NCI-H1092 (cell line): ENCODE results near the gene ARHGAP22.

Source experiments
- DNase-seq: peaks from one replicate; lab custom pipeline; 2025; lab: John Stamatoyannopoulos, UW

The ARHGAP22 gene

DNA sequence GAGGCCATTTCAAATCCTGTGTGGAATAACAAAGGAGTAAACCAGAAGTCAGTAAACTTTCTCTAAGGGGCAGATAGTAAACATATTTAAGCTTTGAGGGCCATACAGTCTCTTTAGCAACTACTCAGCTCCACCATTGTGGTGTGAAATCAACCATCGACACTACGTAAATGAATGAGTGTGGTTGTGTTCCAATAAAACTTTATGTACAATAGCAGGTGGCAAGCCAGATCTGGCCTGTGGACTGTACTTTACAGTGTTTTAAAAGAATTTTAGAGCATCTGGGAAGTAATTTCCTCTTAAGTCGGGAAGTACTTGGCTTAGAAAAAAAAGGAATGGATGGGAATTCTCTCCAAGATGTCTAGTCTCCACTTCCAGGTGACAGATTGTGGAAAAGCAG, 71.3 kb downstream of the ARHGAP22 start:
- DNase-seq, result no peak

GRCh38 chr10:48531486-48531885, 73.4 kb downstream of the ARHGAP22 start:
- DNase-seq, result no peak

- DNase-seq, result no peak
Measured at GRCh38 chr10:48529331-48529730, 75.5 kb downstream of the ARHGAP22 start.

DNA sequence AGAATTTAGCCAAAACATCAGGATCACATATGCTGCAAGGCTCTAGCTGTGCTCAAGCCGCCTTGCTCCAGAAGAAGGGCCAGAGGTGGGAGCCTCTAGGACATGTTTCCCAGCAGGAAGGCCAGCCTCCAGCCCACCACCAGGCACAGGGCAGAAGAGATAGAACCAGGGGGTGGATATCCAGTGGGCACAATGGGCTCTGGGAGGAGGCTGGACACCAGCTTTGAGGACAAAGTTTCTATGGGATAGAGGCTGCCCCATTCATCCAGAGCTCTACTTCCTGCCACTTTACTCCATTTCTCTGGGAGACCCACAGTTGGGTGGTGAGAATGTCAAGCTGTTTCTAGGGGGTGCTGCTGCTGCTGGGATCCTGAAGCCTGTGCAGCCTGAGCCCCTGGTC, 77.1 kb downstream of the ARHGAP22 start:
- no peak for DNase-seq

- no peak for DNase-seq
Measured at GRCh38 chr10:48526846-48527505, 77.9 kb downstream of the ARHGAP22 start.

GRCh38 chr10:48526011-48526821, 78.7 kb downstream of the ARHGAP22 start:
- no peak for DNase-seq

- DNase-seq, result no peak
Measured at GRCh38 chr10:48525113-48525512, 79.8 kb downstream of the ARHGAP22 start.

DNA sequence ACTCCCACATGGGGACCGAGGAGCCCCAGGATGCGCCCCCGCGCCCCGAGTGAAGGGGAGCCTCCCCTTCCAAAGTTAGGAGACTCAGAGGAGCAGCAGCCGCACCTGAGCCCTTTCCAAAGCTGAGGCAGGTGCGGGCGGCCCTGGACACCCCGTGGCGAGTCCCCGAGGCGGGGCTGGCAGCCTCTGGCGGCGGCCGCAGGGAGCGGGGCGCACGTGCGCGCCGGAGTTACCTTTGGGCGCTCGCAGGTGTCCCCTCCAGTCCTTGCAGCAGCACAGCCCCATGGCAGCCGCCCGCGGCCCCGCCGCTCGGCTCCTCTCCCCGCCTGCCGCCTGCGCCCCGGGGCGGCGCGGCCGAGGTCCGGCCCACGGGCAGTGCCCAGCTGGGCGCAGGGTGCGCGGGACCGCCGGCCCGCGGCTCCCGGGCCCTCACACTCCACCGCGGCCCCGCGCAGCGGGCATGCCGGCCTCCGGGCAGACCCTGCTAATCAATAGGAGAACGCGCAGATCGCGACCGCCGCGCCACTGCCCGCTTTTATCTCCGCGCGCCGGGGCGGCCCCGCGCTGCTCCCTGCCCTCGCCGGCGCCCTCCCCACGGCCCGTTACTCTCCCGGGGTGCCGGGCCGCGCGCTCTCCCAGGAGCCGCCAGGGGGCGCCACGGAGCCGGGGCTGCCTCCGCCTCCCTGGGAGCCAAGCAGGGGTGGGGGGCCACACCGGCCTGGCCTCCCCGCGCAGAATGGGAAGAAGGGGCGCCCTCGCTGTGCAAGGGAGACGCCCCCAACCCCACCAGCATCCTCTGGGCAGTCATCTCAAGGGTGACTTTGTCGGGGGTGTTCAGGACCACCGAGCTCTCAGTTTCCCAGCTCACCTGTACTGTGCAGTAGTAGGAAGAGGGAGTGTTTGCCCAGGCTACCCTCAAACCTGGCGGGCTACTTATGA, 80.8 kb downstream of the ARHGAP22 start:
- DNase-seq, result no peak

DNA sequence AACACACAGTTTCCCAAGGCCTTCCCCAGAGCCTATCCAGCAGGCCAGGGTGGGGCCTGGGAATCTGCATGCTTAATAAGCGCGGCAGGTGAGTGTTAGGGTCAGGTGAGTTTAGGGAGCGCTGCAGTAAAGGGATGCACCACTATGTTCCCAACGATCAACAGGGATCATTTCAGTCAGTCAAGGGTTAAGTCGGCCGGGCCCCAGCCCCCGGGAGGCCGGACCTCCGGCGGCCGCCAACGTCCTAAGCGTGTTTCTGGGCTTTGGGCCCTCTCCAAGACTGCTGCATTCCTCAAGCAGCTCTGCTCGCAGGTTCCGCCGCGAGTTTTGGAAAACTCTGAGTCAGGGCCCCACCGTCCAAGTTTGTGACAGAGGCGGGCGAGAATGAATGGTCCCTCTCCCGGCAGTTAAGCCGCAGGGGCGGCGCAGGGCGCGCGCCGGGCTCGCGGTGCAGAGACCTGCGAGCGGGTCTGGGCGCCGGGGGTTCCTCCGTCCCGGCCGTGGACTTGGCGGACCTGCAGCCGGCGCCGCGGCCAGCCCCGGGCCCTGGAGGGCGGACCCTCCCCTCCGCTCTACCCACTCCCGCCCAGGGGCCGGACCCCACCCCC, 81.6 kb downstream of the ARHGAP22 start:
- no peak for DNase-seq

- no peak for DNase-seq
Measured at GRCh38 chr10:48522011-48522765, 82.7 kb downstream of the ARHGAP22 start.

GRCh38 chr10:48520594-48520993, 84.3 kb downstream of the ARHGAP22 start:
- no peak for DNase-seq

- no peak for DNase-seq
Measured at GRCh38 chr10:48520184-48520506, 84.7 kb downstream of the ARHGAP22 start.

DNA sequence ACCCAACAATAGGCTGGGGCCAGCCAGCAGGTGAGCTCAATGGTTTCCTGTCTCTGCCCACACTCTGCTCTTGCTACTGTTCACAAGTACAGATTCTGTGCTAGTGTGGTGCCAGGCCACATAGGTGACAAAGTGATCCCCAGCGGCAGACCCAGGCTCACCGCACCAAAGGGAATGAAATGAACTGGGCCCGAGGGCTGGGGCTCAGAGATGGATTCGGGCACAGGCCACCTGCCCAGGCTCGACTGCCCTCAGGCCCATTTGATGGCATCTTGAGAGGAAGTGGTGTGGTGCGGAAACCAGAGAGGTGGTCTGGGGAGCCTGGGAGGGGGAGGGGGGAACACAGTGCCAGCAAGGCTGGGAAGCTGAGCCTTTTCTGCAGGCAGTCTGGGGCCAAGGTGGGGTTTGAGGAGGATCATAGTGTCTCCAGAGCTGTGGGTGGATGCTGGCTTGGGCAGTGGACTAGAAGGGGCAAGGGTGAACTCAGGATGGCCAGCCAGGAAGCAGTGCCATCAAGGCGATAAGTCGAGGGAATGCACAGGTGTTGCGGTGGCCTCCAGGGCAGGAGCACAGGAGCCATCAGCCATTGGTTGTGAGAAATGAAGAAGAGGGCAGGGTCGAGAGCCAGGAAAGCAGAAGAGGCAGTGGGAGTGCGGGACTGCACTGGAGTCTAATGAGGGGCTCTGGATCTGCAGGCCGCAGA, 85.2 kb downstream of the ARHGAP22 start:
- DNase-seq, result no peak

DNA sequence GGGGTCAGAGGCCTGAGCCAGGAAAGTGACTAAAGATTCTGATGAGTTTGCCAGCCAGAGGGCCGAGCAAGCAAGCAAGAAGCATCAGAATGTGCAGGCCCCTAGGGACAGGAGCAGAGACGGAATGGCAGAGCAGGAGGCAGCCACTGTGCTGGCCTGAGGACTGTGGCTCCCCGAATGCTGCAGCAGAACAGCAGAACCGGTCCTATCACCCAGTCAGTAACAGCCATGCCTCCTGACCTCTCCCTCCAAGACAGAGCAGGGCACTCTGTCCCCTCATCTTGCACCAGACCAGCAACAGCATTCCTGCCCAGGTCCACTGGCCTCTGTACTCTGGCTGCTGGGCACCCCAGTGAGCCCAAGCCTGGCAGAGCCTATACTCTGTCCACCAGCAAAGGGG, 85.9 kb downstream of the ARHGAP22 start:
- no peak for DNase-seq

DNA sequence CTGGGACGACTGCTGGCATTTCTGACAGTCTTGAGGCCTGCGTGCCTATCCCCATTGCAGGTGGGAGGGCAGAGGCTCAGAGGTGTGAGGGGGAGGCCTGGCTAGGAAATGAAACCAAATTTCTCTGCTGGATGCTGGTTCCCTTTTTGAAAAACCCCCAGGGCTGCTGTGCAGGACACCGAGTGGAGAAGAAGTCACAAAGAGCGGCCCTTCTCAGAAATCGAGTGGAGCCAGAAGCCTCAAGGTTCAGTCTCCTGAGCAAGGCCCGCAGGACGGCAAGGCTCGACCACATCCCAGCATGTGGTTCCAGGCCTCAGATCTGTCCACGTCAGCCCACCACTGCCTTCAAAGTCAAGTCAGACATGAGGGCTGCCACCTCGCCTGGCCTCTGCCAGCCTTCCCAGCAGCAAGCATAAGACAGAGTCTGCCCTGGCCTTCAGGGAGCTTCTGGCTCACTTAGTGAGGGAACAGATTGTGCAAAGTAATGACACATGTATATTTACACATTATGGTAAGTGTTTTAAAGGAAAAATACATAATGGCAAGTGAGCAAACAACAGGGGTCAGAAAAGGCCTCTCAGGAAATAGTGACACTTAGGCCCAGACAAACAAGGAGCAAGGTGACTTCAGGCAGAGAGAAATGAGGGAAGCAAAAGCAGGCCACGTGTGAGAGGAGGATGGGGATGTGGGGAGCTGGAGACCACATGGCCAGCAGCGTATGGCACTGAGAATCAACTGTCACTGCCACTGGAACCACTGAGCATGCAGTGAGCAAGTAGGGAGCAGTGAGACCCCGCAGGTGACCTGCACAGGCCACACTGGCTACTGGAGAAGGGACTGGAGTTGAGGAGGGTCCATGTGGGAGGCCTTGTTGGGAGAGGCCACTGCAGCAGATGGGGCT, 86.7 kb downstream of the ARHGAP22 start:
- no peak for DNase-seq

DNA sequence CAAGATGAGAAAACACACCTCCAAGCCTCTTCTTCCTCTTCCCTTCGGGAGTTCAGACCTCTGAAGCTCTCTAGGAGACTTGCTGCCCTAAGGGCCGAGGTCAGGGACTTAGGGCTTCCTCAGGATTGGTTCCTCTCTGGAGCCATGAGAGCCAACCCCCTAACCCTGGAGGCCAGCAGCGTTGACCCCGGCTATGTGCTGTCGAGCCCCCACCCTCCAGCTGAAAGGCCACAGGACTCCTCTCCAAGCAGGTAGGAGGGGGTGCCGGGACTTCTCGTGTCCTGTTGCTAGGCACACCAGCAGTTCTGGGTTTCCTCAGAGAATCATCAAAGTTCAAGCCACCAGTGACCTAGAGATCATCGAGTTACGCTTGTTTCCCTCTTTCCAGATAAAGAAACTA, 87.4 kb downstream of the ARHGAP22 start:
- no peak for DNase-seq

DNA sequence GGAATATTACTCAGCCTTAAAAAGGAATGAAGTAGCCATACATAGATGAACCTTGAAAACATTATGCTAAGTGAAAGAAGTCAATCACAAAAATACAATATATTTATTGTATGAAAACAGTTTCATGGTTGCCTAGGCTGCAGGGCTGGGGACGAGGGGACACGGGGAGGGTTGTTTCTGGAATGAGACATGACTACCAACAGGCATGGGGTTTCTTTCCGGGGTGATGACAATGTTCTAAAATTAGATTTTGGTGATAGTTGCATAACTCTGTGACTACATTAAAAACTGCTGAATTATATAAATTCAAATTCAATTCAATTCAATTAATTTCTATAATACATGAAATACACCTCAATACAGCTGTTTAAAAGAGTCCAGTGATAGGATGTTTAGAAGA, 88.0 kb downstream of the ARHGAP22 start:
- no peak for DNase-seq

DNA sequence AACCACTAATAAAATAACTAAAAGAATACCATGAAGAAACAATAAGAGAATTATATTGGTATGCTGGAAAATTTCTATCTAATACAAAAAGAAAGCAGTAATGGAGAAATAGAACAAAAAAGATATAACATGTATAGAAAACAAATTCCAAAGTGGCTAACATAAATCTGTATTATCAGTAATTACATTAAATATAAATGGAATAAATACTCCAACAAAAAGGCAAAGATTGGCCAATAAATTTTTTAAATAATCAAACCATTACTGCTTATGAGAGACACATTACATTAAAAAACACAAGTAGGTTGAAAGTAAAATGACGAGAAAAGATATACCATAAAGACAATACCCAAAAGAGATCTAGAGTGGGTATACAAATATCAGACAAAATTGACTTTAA, 90.0 kb downstream of the ARHGAP22 start:
- DNase-seq, result no peak

- no peak for DNase-seq
Measured at GRCh38 chr10:48514255-48514654, 90.6 kb downstream of the ARHGAP22 start.

- no peak for DNase-seq
Measured at GRCh38 chr10:48512861-48513260, 92.0 kb downstream of the ARHGAP22 start.
